Memory B cell (primary cell): ENCODE measurements around the gene PGPEP1.

Experiments
- ATAC-seq: fragments of 150-1000 bp; cut with Tn5 transposase; 2 replicates; pipeline ENCODE4 v1.10.0; 2021; ENCODE audit warnings: low read depth, mild to moderate bottlenecking, moderate library complexity
- DNase-seq, 2 donors: peaks; one replicate each; pipeline ENCODE4 v3.0.0; 2022; ENCODE audit warnings: low spot score in 2 of 2
- H3K27ac Mint-ChIP-seq: one replicate; pipeline ENCODE4 v1.8.0; 2022; ENCODE audit warnings: mild to moderate bottlenecking, moderate library complexity, mixed read lengths
- H3K27me3 Mint-ChIP-seq: one replicate; pipeline ENCODE4 v1.8.0; 2022; ENCODE audit warnings: mixed read lengths
- H3K36me3 Mint-ChIP-seq: one replicate; pipeline ENCODE4 v1.8.0; 2022; ENCODE audit warnings: mild to moderate bottlenecking, mixed read lengths
- H3K4me1 Mint-ChIP-seq: one replicate; pipeline ENCODE4 v1.8.0; 2022; ENCODE audit warnings: mixed read lengths
- H3K4me3 Mint-ChIP-seq: one replicate; pipeline ENCODE4 v1.8.0; 2022; ENCODE audit warnings: mild to moderate bottlenecking, moderate library complexity, mixed read lengths
- H3K9me3 Mint-ChIP-seq: one replicate; pipeline ENCODE4 v1.8.0; 2022; ENCODE audit warnings: mixed read lengths

The PGPEP1 gene, protein sequence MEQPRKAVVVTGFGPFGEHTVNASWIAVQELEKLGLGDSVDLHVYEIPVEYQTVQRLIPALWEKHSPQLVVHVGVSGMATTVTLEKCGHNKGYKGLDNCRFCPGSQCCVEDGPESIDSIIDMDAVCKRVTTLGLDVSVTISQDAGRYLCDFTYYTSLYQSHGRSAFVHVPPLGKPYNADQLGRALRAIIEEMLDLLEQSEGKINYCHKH

DNA sequence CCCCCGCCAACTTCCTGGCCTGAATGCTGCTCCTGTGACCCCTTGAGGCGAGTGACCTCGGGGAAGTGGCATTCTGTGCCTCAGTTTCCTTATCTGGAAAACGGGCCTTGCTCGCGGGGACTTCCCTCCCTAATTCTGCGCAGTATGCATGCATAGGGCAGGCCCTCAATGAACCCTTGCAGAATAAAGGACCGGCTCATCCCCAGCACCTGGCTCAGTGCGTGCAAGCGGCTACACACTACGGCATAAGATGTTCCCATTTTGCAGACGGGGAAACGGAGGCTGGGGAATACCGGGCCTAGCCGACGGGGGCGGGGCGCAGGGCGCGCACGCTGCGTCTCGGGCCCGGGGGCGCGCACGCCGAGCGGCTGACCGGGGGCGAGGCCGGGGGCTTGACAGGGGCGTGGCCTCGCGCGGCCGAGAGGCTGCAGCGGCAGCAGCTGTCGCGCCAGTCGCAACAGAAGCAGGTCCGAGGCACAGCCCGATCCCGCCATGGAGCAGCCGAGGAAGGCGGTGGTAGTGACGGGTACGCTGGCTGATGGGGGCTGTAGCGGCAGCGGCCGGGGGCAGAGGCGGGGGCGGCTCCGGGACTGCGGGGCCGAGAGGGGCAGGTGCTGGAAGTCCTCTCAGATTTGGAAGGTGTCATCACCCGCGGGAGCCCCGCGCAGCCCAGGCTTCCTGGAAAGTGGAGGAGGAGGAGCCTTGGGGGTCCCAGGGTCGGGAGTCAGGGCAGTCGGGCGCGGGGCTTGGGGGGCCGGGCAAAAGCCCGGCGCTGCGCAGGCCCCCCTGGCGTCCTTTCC lies at the start of gene PGPEP1:
TSS of gene PGPEP1 (plus strand) at position 409 of the 800 bp plus-strand sequence. CDS start at position 493, 84 bp downstream.
- peaks cover 6% of the 10 kb centered on the region for H3K36me3 Mint-ChIP-seq
- peaks cover 1% of the 10 kb centered on the region for H3K27me3 Mint-ChIP-seq
- DNase-seq (peak; percentile 55 to 78), ATAC-seq (peak; percentile 76)
- H3K4me3 Mint-ChIP-seq, result peak within 1 kb of the TSS; percentile 88
- no peaks in the 10 kb centered on the region for H3K9me3 Mint-ChIP-seq
- peaks cover 7% of the 10 kb centered on the region for H3K4me1 Mint-ChIP-seq
- peak within 1 kb of the TSS; percentile 28 for H3K27ac Mint-ChIP-seq

DNA sequence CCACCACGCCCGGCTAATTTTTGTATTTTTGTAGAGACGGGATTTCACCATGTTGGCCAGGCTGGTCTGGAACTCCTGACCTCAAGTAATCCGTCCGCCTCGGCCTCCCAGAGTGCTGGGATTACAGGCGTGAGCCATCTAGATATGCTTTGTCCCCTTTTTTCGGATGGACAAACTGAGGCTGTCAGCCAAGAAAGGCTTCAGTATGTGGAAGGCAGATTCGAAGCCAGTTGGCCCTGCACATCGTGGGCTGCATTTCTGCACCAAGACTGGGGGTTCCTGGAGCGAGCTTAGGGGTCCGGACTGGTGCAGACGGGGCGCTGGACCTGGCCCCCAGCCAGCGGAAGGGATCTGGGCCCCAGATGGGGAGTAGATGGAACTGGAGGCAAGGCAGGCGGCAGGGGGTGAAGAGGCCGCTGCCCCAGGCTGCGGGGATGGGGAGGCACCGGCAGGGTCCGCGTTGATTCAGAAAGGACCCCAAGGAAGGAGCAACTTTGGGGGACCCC lies 49.3 kb upstream of the PGPEP1 start:
- H3K27ac Mint-ChIP-seq, result peak overlapping the region; percentile 91
- peaks cover 2% of the 10 kb centered on the region for H3K9me3 Mint-ChIP-seq
- H3K4me3 Mint-ChIP-seq, result peak overlapping the region; percentile 90
- ATAC-seq, result no peak
- H3K27me3 Mint-ChIP-seq, result no peaks in the 10 kb centered on the region
- H3K4me1 Mint-ChIP-seq, result peaks cover 49% of the 10 kb centered on the region
- peaks cover 2% of the 10 kb centered on the region for H3K36me3 Mint-ChIP-seq
- DNase-seq, result no peak

DNA sequence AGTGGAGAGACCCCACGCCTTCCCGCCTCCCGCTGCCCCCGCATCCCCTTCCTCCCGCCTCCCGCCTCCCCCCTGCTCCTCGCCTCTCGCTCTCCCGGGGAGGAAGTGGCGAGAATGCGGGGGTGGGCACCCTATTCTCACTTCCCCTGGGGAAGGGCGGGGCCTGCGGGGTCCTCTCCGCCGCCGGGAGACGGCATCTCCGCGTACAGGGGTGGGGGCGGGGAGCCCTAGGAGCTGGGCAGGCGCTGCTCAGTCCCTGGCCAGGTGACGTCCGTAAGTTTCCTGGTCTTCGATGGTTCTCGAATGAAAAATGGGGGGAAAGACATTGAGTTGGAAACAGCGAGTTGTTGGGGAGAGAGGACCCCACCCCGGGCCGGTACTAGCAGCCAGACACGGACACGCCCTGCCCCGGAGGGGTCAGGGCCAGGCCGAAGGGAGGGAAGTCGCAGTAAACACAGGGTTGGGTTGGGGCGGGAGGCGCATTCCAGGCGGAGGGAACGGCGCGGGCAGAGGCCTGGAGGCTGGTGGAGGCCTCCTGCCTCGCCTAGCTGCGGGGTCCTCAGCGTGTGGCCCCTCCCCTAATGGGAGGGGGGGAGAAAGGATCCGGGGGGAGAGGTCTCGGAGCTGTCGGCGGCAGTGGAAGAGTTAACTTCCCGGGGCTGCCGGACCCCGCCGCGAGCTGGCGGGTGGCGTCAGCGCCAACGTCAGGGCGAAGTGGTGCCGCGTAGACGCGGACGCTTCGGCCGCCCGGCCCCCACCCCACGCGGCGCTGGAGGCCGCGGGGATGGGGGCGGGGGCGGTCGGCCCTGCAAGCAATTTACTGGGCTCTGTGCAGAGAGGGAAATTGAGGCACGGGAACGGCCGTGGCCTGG lies 48.6 kb upstream of the PGPEP1 start:
- Mint-ChIP-seq H3K27me3 (no peaks in the 10 kb centered on the region), H3K4me1 (peaks cover 48% of the 10 kb centered on the region), H3K36me3 (peaks cover 2% of the 10 kb centered on the region), H3K27ac (peak overlapping the region; percentile 91), H3K9me3 (peaks cover 2% of the 10 kb centered on the region), H3K4me3 (peak overlapping the region; percentile 90)
- DNase-seq (peak; percentile 76 to 84), ATAC-seq (peak; percentile 58)

DNA sequence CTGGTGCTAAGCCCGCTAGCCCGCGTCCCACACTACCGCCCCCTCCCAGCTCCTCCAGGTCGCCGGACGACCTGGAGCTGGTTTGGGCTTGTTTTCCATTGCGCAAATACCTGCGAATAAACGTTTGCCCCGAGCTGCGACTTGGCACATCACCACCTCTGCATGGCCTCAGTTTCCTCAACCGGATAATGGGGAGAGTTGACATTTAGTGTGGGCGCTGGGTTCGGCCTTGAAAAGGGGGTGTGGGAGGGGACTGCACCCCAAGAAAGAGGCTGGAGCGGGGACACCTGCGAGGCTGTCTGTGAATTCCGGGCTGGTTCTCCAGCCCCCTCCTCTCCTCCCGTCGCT lies 48.0 kb upstream of the PGPEP1 start:
- ATAC-seq (no peak), DNase-seq (no peak)
- Mint-ChIP-seq H3K4me1 (peaks cover 48% of the 10 kb centered on the region), H3K27ac (peak overlapping the region; percentile 91), H3K9me3 (peaks cover 2% of the 10 kb centered on the region), H3K4me3 (peak overlapping the region; percentile 90), H3K27me3 (no peaks in the 10 kb centered on the region), H3K36me3 (peaks cover 2% of the 10 kb centered on the region)

DNA sequence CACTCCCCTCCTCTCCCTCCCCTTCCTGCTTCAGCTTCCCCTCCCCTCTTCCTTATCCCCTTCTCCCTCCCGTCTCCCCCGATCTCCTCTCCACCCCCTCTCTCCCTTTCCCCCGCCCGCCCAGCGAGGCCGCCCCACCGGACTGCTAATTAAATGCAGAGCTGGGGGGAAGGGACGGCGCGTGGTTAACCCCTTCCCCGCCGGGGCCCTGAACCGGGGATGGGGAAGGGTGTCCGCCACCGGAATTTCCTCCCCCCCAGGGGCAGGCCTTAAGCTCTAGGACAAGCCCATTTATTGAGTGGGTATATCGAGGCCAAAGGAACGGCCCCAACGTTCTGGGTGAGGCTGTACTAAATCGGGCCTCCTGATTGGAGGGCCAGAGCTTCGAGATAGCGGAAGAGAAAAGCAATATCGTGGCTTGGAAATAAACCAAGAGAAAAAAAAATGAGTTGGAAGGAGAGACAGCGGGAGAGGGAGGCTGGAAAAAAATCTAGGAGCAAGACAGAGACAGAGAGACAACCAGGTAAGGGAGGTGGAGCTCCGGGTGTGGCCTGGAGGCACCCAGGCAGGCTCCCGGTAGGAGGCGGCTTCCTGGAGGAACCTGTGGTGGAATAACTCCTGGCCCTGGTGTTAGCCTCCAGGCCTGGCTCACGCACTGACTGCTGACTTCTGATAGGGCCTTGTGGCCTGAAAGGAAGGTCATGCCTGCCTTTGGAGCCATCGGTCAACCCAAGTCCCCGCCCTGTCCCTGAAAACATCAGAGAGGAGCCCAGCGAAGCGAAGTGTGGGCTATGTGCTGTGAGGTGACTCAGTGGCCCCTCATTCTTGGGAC lies 47.4 kb upstream of the PGPEP1 start:
- DNase-seq, result no peak

DNA sequence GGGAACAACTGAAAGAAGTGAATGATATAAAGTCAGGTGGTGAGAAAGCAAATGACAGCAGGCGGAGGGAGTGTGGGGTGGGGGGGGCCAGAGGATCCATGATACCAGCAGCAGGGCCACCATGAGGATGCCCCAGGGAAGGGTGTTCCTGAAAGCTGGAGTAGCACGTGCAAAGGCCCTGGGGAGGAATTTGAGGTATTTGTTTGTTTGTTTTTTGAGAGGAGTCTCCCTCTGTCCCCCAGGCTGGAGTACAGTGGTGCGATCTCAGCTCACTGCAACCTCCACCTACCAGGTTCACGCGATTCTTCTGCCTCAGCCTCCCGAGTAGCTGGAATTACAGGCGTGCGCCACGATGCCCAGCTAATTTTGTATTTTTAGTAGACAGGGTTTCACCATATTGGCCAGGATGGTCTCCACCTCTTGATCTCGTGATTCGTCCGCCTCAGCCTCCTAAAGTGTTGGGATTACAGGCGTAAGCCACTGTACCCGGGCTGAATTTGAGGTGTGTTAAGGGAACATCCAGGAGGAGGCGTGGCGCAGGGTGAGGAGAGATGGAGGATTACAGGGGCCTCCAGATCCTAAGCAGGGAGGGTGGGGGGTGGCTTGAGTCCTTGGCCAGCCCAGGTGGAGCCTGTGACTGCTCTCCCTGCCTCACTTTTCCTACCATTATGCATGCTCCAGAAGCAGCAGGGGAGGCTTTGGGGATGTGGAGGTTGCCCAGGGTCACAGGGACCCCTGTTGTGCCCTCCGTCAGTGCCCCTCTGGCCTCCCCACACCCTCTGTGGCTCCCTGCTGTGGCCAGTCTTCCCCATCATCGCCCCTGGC lies 46.5 kb upstream of the PGPEP1 start:
- no peak for ATAC-seq
- peaks cover 2% of the 10 kb centered on the region for H3K9me3 Mint-ChIP-seq
- no peak for DNase-seq
- H3K27ac Mint-ChIP-seq, result peak overlapping the region; percentile 93
- peaks cover 2% of the 10 kb centered on the region for H3K36me3 Mint-ChIP-seq
- H3K4me1 Mint-ChIP-seq, result peaks cover 48% of the 10 kb centered on the region
- H3K4me3 Mint-ChIP-seq, result peak overlapping the region; percentile 90
- no peaks in the 10 kb centered on the region for H3K27me3 Mint-ChIP-seq

More for the DNA sequence above, 47.4 kb upstream of the PGPEP1 start:
- no peak for ATAC-seq
- peak overlapping the region; percentile 91 for H3K27ac Mint-ChIP-seq
- no peaks in the 10 kb centered on the region for H3K27me3 Mint-ChIP-seq
- peaks cover 2% of the 10 kb centered on the region for H3K36me3 Mint-ChIP-seq
- H3K9me3 Mint-ChIP-seq, result peaks cover 2% of the 10 kb centered on the region
- peaks cover 48% of the 10 kb centered on the region for H3K4me1 Mint-ChIP-seq
- peak overlapping the region; percentile 90 for H3K4me3 Mint-ChIP-seq

DNA sequence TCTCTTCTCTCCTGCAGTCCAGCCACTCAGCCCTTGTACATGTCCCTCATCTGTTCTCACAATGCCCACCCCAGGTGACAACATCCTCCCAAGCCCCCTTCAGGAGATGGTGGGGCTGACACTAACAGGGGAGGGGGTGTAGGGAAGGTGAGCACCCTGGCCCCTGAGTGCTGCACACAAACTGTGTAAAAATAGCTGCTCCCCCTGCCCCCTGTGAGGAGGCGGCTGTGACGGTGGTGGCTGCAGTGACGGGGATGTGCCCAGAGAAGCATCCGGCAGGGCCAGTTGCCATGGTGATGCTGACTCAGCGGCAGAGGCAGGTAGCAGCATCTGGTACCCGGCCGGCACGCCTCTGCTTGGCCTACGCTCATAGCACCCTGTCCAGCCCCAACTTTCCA lies 45.9 kb upstream of the PGPEP1 start:
- H3K4me3 Mint-ChIP-seq, result peak overlapping the region; percentile 67
- peak; percentile 65 to 78 for DNase-seq
- H3K4me1 Mint-ChIP-seq, result peaks cover 46% of the 10 kb centered on the region
- H3K9me3 Mint-ChIP-seq, result peaks cover 2% of the 10 kb centered on the region
- no peaks in the 10 kb centered on the region for H3K27me3 Mint-ChIP-seq
- H3K36me3 Mint-ChIP-seq, result peaks cover 2% of the 10 kb centered on the region
- peak overlapping the region; percentile 93 for H3K27ac Mint-ChIP-seq
- ATAC-seq, result peak; percentile 61

DNA sequence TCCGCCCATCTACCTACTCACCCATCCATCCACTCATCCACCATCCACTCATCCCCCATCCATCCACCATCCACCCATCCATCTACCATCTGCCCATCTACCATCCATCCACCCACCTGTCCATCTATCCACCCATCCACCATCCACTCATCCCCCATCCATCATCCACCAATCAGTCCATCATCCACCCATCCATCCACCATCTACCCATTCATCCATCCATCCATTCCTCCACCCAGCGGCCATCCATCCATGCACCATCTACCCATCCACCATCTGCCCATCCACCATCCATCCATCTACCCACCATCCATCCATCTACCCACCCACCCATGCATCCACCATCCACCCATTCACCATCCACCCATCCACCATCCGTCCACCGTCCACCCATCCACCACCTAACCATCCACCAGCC lies 45.4 kb upstream of the PGPEP1 start:
- ATAC-seq (no peak), DNase-seq (no peak)
- peaks cover 2% of the 10 kb centered on the region for H3K9me3 Mint-ChIP-seq
- H3K4me3 Mint-ChIP-seq, result no peak overlapping the region
- peaks cover 41% of the 10 kb centered on the region for H3K4me1 Mint-ChIP-seq
- H3K27ac Mint-ChIP-seq, result peak overlapping the region; percentile 93
- peaks cover 2% of the 10 kb centered on the region for H3K36me3 Mint-ChIP-seq
- H3K27me3 Mint-ChIP-seq, result no peaks in the 10 kb centered on the region

DNA sequence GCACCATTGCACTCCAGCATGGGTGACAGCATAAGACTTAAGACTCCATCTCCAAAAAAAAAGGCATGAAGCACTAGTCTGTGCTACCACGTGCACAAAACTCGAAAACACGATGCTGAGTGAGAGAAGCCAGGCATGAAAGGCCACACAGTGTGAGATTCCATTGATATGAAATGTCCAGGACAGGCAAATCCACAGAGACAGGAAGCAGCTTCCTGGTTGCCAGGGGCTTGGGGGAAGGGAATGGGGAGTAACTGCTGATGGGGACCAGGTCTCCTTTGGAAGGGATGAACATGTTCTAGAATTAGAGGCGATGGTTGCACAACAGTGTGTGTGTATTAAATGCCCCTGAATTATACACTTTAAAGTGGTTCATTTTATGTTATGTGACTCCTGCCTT lies 43.1 kb upstream of the PGPEP1 start:
- Mint-ChIP-seq H3K9me3 (peaks cover 2% of the 10 kb centered on the region), H3K27me3 (no peaks in the 10 kb centered on the region), H3K4me3 (no peak overlapping the region), H3K36me3 (peaks cover 2% of the 10 kb centered on the region), H3K4me1 (peaks cover 29% of the 10 kb centered on the region), H3K27ac (peak overlapping the region; percentile 93)
- no peak for ATAC-seq
- no peak for DNase-seq

DNA sequence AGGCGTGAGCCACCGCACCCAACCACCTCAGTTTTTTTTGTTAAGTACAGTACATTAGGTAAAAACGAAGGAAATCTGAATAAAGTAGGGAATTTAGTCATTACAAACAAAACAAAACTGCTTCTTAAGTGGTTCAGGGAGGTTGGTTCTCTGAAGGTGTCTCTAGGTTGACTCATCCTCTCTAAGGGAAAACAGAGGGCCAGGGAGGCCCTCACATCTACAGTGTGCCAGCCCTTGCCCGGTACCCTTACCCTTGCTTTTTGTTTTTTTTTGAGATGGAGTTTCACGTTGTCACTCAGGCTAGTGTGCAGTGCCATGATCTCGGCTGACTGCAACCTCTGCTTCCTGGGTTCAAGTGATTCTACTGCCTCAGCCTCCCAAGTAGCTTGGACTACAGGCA lies 41.8 kb upstream of the PGPEP1 start:
- Mint-ChIP-seq H3K27me3 (no peaks in the 10 kb centered on the region), H3K36me3 (peaks cover 2% of the 10 kb centered on the region), H3K27ac (no peak overlapping the region), H3K4me3 (no peak overlapping the region), H3K4me1 (peaks cover 23% of the 10 kb centered on the region), H3K9me3 (peaks cover 2% of the 10 kb centered on the region)
- ATAC-seq (no peak), DNase-seq (no peak)

DNA sequence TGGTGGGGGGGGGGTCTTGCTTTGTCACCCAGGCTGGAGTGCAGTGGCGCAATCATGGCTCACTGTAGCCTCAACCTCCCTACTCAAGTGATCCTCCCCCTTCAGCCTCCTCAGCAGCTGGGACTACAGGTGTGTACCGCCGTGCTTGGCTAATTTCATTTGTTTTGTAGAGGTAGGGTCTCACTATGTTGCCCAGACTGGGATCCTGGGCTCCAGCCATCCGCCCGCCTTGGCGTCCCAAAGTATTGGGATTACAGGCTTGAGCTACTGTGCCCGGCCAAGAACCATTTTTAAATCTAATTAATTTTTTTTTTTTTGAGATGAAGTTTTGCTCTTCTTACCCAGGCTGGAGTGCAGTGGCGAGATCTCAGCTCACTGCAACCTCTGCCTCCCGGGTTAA lies 40.7 kb upstream of the PGPEP1 start:
- ATAC-seq, result no peak
- H3K4me3 Mint-ChIP-seq, result no peak overlapping the region
- DNase-seq, result no peak
- H3K27me3 Mint-ChIP-seq, result no peaks in the 10 kb centered on the region
- peaks cover 2% of the 10 kb centered on the region for H3K9me3 Mint-ChIP-seq
- H3K36me3 Mint-ChIP-seq, result peaks cover 2% of the 10 kb centered on the region
- H3K27ac Mint-ChIP-seq, result no peak overlapping the region
- H3K4me1 Mint-ChIP-seq, result peaks cover 26% of the 10 kb centered on the region

DNA sequence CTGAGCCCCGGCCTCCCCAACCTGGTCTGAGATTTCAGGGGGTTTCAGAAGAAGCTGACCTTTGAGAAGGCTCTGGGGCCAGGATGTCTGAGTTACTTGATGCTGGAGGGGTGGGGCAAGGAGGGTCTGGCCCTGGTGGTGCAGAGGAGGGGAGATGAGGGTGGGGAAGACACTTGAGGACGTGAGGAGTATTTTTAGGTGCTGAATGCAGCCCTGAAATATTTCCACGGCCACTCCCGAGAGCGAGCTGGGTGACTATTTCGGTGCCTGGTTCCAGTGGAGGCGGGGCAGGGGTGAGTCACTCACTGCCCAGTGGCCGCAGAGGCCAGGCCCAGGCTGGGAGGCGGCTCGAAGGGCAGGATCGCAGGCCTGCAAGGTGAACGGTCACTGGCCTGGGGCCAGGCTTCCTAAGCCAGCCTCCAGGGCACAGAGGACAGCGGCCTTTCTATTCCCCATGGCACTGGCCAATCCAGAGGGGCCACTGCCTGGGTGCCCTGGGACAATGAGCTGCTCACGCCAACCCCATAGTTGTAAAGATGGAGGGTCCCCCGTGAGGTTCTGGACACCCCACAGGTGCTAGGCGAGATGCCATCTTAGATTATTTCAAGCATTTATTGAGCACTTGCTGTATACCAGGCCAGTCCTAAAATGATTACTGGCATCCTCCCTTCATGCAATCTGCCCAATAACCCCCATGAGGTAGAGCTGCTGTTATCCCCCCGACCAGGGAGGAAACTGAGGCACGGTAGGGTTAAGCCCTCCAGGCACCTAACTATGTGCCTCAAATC lies 39.3 kb upstream of the PGPEP1 start:
- no peak for DNase-seq
- Mint-ChIP-seq H3K9me3 (no peaks in the 10 kb centered on the region), H3K4me3 (no peak overlapping the region), H3K4me1 (peaks cover 18% of the 10 kb centered on the region), H3K27me3 (no peaks in the 10 kb centered on the region), H3K27ac (no peak overlapping the region), H3K36me3 (no peaks in the 10 kb centered on the region)
- no peak for ATAC-seq
